ENCODE results near the gene TBC1D19.

- TF ChIP-seq, protein P1, sequence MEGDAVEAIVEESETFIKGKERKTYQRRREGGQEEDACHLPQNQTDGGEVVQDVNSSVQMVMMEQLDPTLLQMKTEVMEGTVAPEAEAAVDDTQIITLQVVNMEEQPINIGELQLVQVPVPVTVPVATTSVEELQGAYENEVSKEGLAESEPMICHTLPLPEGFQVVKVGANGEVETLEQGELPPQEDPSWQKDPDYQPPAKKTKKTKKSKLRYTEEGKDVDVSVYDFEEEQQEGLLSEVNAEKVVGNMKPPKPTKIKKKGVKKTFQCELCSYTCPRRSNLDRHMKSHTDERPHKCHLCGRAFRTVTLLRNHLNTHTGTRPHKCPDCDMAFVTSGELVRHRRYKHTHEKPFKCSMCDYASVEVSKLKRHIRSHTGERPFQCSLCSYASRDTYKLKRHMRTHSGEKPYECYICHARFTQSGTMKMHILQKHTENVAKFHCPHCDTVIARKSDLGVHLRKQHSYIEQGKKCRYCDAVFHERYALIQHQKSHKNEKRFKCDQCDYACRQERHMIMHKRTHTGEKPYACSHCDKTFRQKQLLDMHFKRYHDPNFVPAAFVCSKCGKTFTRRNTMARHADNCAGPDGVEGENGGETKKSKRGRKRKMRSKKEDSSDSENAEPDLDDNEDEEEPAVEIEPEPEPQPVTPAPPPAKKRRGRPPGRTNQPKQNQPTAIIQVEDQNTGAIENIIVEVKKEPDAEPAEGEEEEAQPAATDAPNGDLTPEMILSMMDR (IDR thresholded peaks at IDR 0.05): no peak
- TF ChIP-seq POLR2A (IDR thresholded peaks at IDR 0.05): no peak
Measured at GRCh38 chr4:26804451-26804850, 220.6 kb downstream of the TBC1D19 start.
